ENCODE measurements around the gene OTUB2.
A peak's percentile ranks its signal among the peaks of the same experiment; 100 is the strongest.

Gene OTUB2

DNA sequence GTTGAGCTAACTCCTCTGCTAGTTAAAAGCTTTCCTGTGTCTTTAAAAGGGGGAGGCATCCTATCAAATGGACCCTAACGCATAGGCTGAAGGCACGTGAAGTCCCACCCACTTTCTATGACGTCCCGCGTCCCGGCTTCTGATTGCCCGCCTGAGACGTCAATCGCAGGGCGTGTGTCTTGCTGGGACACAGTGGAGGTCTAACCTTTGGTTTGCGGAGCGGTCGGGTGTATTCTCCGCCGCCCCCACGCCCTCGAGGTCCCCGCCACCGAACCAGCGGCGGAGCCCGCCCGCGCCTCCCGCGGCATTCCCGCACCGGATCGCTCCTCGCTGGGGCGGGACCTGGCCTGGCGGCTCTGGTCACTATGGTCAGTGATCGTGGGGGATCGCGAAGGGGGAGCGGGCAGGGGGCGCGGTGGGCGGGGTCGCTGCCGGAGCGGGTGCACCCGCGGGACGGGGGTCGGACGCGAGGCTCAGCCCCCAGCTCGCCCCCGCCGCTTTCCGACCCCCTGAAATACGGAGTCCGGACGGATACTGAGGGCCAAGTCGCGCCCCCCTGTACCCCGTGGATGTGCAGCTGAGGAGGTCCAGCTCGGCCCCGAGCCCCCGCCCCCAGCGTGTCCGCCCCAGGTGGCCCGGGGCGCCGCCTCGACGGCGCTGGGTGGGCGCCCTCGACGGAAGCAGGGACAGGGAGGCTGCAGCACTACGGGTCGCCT, at the start of gene OTUB2:
Gene OTUB2 (plus strand): TSS at position 168 of the 716 bp plus-strand sequence. CDS start 198 bp downstream, at position 366.
- DNase-seq: peak; percentile 98

DNA sequence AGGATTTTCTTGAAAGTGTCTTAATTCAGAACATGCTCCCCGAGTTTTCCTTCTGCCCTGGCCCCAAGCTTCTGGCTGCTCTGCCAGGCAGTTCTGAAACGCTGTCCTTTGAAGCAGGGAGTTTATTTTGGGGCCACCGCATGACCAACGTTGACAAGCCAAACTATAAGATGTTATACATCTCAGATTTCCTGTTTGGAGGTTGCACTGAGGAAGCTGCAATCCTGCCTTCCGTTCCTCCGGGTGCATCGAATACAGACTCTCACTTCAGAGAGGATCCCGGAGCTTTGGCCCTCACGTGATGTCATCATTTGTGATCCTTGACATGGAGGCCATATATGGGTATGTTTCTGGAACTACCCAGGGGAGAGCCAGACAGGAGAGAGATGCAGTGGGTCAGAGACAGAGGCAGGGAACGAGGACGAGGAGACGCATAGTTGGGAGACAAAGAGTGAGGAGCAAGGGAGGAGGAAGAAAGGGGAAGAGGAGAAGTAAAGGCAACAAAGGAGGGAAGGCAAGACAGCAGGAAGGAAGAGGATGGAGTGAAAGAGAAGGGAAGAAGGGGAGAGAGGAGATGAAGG, 49.6 kb upstream of the OTUB2 start, which contains the start of gene ASB2:
Gene ASB2 (minus strand): TSS at position 94 of the 581 bp plus-strand sequence. CDS start 12,031 bp downstream, outside the sequence.
- DNase-seq: peak; percentile 74

DNA sequence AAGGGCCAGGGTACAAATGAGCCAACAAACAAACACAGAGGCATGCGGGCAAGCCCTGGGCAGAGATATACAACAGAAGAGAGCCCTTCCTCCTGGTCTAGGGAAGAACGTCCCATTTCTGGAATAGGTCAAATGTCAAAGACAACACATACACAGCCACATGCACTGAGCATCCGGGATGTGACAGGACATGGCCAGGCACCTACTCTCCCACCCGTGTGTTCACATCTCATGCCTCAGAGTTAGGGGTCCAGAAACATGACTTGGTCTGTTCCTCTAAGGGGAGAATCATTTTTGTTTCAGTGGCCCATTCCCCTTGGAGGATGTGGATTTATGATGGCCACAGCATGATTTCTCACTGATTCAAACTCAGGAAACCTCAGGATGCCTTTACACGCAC, 49.0 kb upstream of the OTUB2 start:
- DNase-seq: no peak

DNA sequence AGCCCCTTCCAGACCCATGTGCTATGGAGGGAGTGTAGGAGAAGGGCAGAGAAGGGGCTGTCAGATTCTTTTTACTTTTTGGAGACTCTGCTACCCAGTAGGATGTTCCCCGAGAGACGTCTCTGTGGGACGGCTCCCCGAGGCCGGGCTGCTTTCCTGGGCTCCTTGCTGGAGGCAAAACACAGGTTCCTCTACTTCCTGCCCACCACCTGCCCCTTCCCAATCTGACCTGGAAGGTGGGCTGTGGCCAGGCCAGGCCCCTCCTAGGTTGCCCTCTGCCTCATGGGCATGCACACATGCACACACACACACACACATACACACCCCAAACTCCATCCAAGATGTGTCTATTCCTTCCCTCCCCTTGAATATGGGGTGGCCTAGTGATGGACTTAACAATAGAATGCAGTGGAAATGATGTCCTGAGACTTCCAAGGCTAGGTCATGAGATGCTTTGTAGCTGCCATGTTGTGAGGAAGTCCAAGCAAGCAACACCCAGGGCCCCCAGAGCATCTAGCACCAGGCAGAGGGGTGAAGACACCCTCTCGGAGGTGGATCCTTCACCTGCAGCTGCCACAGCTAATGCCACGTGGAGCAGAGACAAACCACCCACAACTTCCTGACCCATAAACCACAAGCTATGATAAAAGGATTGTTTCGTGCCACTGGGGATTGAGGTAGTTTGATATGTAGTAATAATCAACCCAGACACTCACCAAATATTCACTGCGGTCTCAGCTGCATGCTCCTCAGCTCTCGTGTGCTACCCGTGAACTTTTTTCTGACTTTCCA, 48.2 kb upstream of the OTUB2 start:
- no peak for DNase-seq

DNA sequence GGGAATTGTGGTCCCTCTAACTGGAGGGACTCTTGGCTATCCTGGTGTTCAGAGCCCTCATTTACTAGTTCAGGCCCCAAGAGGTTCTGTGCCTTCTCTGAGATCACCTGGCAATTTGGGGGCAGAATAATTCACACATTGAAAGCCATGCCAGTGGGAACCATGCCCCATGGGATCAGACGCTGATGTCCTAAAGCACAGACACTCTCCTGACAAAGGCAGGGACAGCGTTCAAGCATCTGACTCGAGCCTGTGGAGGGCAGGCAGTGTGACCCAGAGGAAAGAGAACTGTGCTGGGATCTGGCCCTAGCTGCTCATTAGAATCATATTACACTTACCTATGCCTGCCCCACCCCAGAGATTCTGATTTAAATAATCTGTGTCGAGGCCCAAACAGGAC, 47.4 kb upstream of the OTUB2 start:
- no peak for DNase-seq

GRCh38 chr14:93980456-93981201, 45.5 kb upstream of the OTUB2 start:
- DNase-seq: no peak

GRCh38 chr14:93981316-93982229, 44.6 kb upstream of the OTUB2 start:
- no peak for DNase-seq

GRCh38 chr14:93982230-93983007, 43.7 kb upstream of the OTUB2 start:
- DNase-seq: peak; percentile 21

DNA sequence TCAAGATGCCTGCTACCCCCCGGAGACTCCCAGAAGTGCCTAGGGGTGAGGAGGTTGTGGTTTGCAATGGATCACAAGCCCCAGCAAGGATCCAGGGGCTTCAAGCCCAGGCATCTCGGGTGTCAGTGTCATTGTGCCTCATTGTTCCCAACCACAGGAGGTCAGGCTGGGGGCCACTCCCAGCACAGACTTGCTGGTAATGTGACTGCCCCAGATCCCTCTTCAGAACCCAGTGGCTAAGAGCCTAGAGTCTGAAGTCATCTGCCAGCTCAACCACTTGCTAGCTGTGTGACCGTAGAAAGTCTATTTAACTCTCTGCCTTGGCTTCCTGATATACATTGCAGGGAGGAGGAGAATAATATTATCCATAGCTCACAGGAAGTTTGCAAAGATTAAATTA, 42.1 kb upstream of the OTUB2 start:
- DNase-seq: no peak

DNA sequence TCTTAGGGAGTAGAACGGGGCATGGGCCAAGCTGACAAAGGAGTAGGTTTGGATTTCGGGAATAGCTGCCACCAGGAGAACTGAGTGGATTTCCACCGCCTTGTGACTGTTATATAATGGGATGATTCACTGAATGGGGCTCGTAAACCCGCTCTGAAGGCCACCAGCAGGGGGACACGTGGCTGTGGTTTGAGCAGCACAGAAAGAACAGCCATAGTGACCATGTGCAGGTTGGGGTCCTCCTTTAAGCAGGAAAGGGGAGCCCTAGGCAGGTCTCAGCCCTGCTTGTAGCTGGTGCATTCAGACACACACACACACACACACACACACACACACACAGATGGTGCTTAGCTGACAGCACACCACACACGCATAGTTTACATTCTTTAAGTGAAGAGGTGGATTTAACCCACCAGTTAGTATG, 41.1 kb upstream of the OTUB2 start:
- peak; percentile 36 for DNase-seq

- DNase-seq: no peak
Measured at GRCh38 chr14:93986955-93987354, 39.2 kb upstream of the OTUB2 start.

DNA sequence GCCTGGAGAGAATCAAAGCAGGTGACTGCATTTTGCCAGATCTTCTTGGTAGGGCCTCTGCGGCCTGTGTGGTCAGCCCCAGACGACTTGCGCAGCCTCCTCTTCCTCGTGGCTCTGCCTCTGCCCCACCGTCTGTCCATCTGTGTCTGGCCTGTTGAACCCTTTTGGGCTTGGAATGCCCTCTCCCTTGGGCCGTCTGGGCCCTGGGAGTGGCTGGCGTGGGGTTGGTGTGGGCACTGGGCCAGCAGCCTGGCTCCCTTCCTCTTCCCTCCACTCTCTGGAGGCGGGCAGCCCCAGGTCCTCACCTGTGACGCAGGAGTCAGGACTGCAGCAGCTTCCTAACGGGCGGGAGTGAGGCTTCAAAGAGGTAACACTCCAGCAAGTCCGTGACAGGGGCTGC, 38.8 kb upstream of the OTUB2 start:
- no peak for DNase-seq

DNA sequence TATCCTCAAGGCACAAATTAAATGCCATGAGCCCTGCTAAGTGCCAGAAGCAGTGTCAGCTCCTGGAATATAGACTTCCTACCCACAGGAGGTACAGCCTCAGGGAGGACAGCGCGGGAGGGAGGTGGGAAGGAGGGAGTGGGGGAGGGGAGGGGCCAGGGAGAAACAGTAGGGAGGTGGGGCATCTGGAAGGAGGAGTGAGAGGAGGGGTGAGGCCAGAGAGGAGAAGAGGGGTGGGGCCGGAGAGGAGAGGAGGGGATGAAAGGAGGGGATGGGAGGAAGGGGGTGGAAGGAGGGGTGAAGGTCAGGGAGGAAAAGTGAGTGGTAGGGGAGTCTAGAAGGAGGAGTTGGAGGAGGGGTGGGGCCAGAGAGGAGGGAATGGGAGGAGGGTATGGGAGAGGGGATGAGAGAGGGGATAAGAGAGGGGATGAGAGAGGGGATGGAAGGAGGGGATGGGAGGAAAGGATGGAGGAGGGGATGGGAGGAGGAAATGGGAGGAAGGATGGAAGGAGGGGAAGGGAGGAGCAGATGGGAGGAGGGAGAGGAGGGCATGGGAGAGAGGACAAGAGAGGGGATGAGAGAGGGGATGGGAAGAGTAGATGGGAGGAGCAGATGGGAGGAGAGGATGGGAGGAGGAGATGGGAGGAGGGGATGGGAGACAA, 38.2 kb upstream of the OTUB2 start:
- no peak for DNase-seq

DNA sequence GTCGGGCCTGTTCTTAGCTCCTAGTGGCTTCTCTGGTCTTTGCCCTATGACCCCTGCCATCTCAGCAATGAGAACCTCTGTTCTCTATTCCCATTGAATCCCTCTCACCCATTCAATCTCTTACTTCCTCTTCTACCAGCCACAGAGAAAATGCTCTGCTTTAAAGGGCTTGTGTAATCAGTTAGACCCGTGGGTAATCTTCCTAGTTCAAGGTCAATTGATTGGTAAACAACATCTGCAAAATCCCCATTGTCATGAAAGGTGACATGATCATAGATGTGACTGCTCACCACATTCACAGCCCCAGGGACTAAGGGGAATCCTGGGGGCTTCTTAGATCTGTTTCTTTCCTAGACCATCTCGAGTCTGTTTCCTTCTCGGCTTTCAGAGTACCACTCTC, 36.2 kb upstream of the OTUB2 start:
- DNase-seq: peak; percentile 78

GRCh38 chr14:93991212-93991611, 34.9 kb upstream of the OTUB2 start:
- no peak for DNase-seq

- DNase-seq: no peak
Measured at GRCh38 chr14:93991649-93992048, 34.5 kb upstream of the OTUB2 start.

DNA sequence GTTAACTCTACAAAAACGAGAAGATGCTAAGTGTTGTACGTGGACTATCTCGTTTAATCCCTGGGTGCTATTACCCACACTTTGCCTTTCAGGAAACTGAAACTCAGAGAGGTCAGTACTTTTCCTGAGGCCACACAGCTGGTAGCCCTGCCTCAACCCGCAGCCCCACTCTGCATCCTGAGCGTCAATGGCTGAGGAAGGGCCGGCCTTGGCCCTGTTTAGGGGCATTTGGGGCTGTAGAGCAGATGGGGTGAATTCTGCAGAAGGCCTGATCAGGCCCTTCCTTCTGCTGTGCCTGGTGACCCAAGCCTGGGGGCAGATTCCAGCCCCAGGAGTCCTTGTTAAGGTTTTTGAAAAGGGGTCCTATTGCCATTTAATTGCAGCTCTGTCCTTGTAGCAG, 32.8 kb upstream of the OTUB2 start:
- DNase-seq: no peak

DNA sequence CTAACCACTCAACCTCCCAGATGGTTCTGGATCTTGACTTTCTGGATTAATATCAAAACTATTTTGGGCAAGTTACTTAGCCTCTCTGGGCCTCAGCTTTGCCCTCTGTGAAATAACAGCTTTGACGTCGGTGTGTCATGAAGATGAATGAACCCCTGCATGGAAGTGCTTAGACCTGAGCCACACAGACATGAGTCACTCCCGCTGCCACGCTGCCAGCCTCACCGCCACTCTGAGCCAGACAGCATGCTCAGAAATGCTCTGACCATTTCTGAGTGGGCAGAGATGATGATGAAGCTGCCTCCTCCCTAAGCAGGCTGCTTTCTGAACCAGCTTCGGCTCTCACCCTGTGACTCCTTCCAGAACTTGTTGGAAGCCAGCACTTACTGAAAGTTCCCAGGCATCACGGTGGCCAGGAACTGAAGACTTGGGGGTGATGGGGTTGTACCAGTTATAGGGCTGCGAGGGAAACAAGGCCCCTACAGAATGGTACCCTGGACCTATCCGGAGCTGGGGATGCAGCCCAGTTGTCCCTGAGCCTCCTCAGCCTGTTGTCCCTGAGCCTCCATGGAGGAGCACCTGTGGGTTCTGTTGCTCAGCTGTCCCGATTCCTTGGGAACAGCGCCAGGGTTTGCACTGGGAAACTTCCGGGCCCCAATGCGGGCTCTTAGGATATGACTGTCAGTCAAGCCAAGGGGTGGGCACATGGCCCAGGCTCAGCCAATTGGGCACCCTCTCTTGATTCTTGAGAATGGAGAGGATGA, 31.0 kb upstream of the OTUB2 start:
- peak; percentile 44 for DNase-seq

- DNase-seq: no peak
Measured at GRCh38 chr14:93996130-93996695, 29.9 kb upstream of the OTUB2 start.

Data from MV-4-11 (cell line).